A172 (cell line): Measurements from ENCODE around the gene FAM181B. TPM values are rescaled to one million over a fixed set of nuclear protein-coding genes. Genes with fewer than 3 reads are reported as not detected.
"Not testable (repeated sequence)": the region's sequence is repeated elsewhere in the genome, so short reads cannot be mapped to it uniquely, and the experiment has no call there.

Experiments used
- DNase-seq: peaks from one replicate; pipeline ENCODE4 v3.0.0-alpha.2; 2015; ENCODE audit warnings: low spot score
- total RNA-seq: library from RNA; depleted of rRNA; stranded (reverse); fragments of >200 nt; shearing (Covaris generic); gene quantifications from 2 replicates; pipeline ENCODE4 v1.2.3, GENCODE V29; 2014

Gene FAM181B
- total RNA-seq, 1 experiment from 2014 or later, result not detected

GRCh38 chr11:82732734-82733443, 775 bp downstream of the FAM181B start:
- DNase-seq, result no peak

DNA sequence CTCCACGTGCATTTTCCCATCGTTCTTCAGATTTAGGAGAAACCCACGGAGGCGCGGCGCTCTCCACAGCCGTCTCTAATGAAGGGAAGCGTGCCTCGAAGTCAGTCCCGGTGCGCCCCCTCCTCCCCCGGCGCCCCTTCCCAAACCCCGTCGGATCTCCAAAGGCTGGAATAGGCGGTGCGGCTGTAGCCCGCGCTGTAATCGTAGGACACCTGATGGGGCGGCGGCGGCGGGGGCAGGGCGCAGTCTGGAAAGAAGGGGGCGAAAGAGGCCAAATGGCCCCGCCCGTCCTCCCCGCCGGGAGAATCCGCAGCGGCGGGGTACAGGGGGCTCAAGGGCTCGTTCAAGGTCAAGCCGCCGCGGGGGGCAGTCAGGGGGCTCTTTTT, 1.3 kb downstream of the FAM181B start:
- no peak for DNase-seq

DNA sequence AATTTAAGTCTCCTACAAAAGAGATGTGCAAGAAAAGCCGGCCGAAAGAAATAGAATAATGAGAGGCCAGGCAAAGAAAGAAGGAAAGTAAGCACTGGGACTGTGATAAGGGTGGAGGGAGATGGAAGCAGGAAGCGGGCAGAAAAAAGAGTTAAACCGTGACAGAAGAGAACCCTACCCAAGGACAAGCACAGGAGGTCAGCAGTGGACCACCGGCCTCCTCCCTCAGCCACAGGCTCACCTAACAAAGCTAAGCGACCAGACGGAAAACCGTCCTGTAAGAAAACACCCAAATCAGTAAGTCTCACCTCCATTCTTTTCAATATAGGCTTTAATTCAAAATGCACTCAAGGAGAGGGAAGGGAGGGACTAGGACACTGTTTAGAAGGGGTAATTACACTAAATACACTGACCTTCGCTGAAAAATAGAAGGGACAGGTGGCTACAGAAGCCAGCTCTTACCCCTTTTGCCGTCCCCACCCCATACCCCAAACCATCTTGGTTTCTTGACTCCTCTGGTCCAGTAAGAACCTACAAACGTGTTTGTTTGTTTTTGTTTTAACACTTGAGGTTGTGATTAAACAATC, 1.9 kb downstream of the FAM181B start:
- no peak for DNase-seq

DNA sequence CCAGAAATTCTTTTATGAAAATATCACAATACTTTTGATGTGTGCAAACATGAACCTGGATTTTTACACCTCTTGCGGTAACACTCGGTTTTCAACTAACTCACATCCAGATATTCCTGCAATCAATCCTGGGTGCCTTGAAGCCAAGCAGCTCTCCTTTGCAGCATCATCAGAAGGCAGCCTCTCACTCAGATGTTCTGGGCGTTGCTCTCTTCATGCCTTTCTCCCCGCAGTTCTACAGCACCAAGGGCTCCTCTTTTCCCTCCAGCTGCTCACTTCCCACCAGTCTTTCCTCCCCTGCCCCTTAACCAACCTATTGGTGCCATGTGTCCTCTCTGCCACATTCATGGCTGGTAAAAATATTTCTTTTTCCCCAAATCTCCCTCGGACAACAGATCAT, 2.9 kb downstream of the FAM181B start:
- DNase-seq, result no peak

DNA sequence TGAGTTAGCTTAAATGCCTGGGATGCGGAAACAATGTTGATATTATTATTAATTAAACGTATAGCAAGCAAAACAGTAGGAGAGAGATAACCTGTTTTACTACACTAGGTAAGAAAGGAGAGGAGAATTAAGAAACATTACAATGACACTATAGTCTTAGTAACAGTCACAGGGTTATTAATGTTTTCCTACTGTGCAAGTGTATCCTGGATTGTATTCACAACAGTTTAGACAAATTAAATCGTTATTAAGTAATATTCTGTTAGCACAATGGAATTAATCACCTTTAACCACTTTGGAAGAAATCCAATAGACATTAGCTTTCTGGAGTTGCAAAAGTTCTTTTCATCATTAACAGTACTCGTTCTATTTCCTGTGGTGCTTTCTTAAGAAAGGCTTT, 3.4 kb downstream of the FAM181B start:
- DNase-seq, result no peak

GRCh38 chr11:82724026-82724425, 9.6 kb downstream of the FAM181B start:
- DNase-seq, result no peak

- no peak for DNase-seq
Observed at GRCh38 chr11:82722231-82722630, 11.4 kb downstream of the FAM181B start.

DNA sequence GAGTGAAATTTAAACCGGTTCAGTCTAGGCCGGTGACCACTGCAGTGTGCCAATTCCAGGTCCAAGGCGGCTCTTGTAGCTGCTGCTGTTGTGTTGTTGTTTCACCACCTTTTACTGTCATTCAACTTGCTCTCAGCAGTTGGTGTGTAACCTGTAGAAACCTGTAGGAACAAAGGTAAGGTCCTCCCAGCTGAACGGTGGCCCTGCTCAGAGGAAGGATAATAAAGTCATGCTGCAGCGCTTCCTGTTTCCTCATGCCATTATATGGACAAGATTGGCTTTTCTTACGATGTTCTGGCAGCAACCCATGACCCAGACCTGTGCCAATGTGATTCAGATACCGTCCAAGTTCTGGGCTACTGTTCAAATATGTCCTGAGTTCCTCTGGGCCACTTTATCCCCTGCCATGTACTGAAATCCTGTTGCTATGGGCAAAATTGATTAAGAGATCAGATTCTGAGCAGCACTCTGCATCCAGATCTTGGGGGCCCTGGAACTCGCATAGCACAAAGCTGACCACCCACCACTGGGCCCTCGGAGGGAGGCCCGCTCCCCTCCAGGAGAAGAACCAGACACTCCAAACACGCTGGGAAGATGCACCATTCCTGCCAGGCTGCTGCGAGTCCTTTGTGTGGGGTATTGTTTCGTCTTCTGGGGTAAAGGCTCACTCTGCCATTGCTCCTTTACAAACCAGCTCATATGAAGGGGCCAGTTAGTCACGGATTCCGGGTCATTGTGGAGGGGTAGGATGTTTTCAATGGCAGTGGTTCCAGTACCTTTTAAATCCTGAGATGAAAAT, 13.2 kb downstream of the FAM181B start:
- no peak for DNase-seq

DNA sequence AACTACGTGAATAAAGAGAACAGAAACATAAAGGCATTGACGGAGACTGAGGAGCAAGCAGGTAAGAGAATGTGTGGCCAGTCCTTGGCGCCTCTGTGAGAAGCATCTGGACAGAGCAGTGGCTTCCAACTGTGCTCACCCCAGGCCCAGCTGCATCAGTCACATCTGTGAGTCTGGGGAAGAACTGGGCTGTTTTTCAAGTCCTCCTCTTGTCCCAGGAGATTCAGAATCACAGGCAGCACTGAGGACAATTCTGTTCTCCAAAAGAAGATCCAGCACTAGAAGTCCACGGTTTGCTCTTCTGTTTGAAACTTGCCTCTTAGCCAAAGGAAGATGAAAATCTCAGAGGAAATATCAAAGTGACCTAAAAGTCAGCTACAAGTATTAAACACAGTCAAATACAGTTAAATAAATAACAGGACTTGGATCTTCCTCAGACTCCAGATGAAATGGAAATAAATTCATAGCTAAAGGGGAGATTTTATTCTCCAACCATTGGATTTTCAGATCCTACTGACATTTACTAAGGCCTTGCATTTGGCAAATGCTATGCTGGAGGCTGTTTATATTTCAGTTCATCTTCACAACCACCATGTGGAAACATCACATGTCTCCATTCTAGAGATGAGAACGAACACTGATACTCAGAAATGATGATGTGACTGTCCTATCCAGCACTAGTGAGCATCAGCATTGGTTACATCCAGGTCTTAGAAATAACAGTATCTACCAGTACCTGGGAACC, 14.1 kb downstream of the FAM181B start:
- no peak for DNase-seq

DNA sequence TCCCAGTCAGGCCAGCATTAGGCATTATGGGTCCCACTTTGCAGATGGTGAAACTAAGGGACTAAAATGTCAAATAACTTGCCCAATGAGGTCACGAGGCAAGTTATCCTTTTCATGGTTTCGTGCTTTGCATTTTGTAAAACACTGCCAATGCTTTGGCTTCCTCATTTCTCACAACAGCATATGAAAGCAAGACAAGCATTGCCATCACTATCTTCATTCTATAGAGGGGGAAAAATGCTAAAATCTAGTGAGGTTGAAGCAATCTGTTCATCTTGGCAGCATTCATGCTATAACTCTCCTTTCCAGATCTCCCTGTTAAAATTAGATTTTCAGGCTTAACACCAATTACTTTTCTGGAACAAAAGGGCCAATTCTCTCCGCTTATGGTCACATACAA, 14.8 kb downstream of the FAM181B start:
- DNase-seq, result no peak

GRCh38 chr11:82718307-82718706, 15.4 kb downstream of the FAM181B start:
- peak; percentile 54 for DNase-seq

- peak; percentile 7 for DNase-seq
Observed at GRCh38 chr11:82714346-82715174, 19.1 kb downstream of the FAM181B start.

- DNase-seq, result no peak
Observed at GRCh38 chr11:82711648-82712047, 22.0 kb downstream of the FAM181B start.

DNA sequence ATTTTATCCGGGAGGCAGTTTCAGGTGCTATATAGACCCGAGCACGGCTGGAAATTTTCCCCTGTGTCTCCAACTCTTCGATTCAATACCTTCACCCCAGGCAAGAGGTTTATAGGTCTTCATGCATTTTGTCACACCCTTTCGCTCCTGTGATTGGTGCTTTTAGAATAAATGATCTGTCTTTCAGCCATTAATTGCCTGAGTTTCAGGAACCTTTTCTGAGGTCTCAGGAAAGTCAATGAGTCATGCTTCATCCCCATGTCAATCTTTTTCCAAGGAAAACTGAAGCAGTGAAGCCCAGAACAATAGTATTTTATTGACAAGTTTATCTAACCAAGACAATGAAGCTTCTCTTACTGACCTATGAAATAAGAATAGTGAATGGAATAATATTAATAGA, 29.9 kb downstream of the FAM181B start:
- no peak for DNase-seq

- no peak for DNase-seq
Observed at GRCh38 chr11:82703226-82703625, 30.4 kb downstream of the FAM181B start.

GRCh38 chr11:82701847-82702520, 31.7 kb downstream of the FAM181B start:
- peak; percentile 25 for DNase-seq

DNA sequence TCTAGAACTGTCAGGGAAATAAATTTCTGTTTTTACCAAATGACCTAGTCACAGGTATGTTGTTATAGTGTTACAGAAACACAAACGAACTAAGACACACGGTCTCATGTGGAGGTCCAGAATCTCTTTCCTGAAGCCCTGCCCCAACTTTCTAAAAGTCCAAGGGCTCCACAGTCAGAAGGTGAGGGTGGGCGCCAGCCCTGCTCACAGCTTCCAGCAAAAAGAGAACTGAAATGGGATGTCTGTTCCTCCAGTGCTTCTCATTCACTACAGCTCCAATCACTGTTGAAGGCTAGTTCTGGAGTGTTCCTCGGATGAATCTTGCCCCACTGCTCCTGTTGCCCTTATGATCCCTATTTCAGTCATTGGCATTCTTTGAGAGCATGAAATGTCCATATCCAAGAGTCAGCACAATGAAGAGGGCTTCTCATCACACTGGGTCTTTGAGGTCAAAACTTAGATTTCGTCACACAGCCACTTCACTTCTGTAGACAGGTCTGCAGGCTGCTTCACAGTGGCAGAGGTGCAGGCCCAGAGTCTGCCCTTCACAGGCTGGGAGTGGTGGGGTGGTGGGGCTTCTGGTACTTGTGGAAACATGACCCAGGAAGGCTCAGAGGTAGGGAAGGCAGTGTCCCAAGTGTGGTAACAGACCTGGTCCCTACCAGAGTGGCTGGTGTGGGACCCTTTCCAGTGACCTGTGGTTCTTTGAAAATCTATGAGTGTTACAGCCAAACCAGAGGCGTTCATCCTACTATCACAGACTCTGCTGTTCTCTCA, 34.9 kb downstream of the FAM181B start:
- DNase-seq, result no peak

- DNase-seq, result no peak
Observed at GRCh38 chr11:82692981-82693380, 40.7 kb downstream of the FAM181B start.

DNA sequence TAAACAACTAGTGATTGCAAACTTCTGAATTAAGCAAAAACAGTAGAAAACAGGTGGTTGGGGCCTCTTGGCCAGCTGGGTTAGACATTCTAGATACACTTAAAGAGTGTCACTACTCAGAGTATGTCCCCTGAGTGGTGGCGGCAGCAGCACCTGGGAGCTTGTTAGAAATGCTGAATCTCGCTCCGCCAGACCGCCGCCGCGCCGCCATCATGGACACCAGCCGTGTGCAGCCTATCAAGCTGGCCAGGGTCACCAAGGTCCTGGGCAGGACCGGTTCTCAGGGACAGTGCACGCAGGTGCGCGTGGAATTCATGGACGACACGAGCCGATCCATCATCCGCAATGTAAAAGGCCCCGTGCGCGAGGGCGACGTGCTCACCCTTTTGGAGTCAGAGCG, 44.3 kb downstream of the FAM181B start:
- not testable (repeated sequence) for DNase-seq

- no peak for DNase-seq
Observed at GRCh38 chr11:82686211-82686610, 47.5 kb downstream of the FAM181B start.
